Stimulated activated CD4-positive, alpha-beta T cell treated with anti-CD3 and anti-CD28 coated beads, TNF-alpha, amount 100 ng/mL, for 24 hours (primary cell): ENCODE results near the gene PDX1.

Experiments
- DNase-seq, 3 experiments: peaks; one replicate each; pipeline ENCODE4 v3.0.0-alpha.2; 2020; ENCODE audit warnings: low read depth in 3 of 3

PDX1 gene

GRCh38 chr13:27922883-27923612 is 3.2 kb downstream of the PDX1 start:
- no peak for DNase-seq

GRCh38 chr13:27923794-27924528 is 4.2 kb downstream of the PDX1 start:
- DNase-seq, result no peak

DNA sequence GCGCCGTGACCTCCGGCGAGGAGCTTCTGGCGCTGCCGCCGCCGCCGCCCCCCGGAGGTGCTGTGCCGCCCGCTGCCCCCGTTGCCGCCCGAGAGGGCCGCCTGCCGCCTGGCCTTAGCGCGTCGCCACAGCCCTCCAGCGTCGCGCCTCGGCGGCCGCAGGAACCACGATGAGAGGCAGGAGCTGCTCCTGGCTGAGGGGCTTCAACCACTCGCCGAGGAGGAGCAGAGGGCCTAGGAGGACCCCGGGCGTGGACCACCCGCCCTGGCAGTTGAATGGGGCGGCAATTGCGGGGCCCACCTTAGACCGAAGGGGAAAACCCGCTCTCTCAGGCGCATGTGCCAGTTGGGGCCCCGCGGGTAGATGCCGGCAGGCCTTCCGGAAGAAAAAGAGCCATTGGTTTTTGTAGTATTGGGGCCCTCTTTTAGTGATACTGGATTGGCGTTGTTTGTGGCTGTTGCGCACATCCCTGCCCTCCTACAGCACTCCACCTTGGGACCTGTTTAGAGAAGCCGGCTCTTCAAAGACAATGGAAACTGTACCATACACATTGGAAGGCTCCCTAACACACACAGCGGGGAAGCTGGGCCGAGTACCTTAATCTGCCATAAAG is 4.8 kb downstream of the PDX1 start:
- DNase-seq, result no peak

- no peak for DNase-seq
These were observed 5.6 kb downstream of the PDX1 start for GRCh38 chr13:27925220-27925991.

DNA sequence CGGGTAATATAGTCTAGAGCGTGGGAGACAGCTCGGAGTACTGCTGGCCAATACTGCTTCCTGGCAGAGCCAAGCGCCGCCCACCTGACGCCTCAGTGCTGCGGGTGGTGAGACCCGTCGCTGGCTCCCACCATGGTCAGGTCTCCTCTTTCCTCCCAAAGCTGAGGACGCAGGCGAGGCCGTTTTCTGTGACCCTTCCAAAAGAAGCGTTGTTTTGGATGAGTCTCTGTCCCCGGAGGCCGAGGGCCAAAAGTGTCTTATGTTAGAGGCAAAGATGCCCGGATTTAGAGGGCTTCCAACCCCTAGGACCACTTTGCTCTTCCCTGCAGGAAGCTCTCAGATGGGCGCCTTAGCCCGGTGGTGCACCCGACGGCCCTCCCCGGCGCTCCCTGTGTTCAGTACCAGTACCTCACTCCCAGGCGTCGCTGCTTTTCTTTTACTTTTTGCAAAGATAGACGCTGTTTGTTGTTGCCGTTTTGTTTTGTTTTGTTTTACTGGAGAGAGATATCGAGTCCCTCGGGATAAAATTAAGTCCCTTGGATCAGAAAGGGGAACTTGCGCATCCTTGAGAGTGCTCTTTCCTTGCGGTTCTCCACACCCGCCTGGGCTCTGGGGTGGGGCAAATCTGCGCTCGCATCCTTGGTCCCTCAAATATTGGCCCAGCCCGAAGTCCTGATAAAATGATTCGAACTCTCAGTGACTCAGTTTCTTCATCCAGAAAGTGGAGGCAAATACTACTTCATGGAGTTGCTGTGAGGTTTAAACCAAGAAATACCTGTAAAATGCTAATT is 7.0 kb downstream of the PDX1 start:
- DNase-seq, result no peak

GRCh38 chr13:27927444-27928352 is 7.9 kb downstream of the PDX1 start:
- DNase-seq, result no peak

GRCh38 chr13:27928353-27928804 is 8.6 kb downstream of the PDX1 start:
- no peak for DNase-seq

GRCh38 chr13:27928805-27929753 is 9.3 kb downstream of the PDX1 start:
- no peak for DNase-seq

DNA sequence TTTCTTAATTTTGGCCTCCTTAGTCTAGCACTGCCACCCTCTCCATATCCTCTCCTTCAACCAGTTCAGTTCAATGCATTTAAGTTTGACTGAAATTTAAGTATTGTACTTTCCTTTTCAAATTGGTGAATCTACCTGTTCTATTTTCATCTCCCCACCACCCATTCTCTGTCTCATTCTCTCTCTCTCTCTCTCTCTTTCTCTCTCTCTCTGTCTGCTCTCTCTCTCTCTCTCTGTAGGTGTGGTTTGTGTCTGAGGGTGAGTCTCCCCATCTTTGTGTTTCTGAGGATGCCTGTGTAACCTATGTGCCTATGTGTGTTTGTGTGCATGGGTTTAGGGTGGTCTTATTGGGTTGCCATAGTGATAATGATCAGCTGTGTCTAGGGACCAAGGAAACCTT is 10.1 kb downstream of the PDX1 start:
- no peak for DNase-seq

- DNase-seq, result no peak
These were observed 13.3 kb downstream of the PDX1 start for GRCh38 chr13:27933118-27933517.

DNA sequence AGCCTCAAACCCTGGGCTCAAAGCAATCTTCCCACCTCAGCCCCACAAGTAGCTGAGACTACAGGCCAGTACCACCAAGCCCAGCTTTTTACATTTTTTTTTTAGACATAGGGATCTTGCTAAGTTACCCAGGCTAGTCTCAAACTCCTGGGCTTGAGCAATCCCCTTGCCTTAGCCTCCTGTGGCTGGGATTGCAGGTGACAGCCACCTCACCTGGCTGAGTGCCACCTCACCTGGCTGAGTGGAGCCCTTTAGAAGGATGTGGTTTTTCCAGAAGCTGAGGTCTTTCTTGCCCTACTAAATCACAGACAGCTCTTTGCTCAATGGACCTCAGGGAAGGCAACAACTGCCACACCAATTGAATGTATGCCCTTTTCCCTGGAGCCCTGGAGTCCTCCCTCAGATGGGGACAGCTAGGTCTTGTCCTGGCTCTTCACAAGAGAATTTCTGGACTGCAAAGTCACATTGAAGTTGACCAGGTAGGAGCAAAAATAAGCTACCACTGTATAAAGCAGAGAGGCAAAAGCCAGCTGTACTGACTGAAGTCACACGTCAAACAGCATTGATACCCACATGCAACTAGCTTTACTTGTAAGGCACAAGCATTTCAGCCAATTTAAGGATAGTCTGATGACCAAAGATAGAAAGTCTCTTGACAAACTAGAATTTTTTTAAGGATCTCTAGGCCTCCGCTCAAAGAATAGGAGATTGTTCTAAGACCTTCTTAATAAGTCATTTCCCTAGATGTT is 14.0 kb downstream of the PDX1 start:
- no peak for DNase-seq

DNA sequence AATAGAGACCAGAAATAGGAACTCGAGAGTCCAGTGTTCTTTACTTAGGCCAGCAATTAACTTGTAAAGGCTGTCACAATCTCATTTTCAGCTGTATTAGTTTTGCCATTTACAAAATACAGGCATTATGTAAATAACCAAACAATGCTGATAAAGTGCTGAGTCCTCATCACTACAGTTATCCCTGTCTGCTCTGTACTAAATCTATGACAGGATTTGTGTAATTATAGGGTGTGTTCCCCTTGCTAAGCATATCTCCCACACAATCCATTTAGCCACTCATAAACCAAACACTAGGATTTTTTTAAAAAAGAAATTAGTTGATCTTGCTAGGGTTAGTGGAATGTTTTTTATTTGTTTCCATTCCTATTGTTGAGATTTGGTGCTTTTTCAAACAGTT is 23.2 kb downstream of the PDX1 start:
- no peak for DNase-seq

GRCh38 chr13:27952876-27953675 is 33.3 kb downstream of the PDX1 start:
- no peak for DNase-seq

DNA sequence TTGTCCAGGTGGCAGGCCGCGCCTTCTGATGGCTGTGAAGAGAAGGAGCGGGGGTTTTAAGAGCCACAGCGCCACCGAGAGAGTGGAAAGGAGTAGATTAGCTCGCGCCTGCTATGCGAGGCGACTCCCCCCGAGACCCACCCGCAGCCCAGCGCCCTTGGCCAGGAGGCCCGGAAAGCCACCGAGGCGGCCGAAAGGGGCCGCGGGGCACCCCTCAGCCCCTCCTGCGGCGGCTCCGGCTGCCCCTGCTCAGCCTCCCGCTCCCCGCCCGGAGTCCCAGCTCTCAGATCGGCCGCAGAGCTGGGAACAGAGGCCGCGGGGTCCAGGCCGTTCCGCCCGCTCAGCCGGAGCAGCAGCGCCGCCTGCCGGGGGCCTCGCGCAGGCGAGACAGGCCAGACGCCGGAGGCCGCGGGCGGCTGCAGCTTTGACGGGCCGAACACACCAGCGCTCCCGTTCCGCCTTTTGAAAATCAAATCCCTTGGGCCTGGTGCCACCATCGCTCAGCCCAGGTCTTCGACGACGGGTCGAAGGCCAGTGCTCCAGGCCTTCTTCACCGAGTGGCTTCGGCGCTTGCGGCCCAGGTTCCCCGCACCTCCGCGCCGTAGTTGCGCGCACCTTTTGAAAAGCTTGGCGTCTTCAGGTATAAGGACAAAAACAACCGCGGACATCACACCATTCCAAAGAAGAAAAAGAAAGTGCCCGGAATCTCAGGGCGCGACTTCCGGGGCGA is 34.0 kb downstream of the PDX1 start:
- DNase-seq, result peak; percentile 22 to 72 (median 47)

DNA sequence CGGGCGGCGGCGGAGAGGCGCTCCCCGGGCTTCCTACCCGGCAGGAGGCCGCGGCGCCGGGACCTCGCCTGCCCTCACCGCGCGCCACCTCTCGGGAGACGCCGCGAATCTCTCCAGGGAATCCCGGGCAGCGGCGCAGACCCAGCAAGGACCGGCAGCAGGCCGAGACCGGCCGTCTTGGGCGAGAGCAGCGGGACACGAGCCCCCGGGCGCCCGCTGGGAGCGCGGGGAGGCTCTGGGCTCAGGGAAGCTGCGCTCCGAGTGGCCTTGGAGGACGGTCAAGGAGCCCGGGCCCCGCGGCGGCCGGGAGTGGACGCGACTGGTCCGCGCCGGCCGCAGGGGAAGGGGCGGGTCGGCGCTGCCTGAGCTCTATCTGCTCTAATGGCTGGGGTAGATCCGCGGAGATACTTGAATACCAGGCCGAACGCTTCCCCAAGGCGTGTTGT is 34.6 kb downstream of the PDX1 start:
- DNase-seq, result no peak

GRCh38 chr13:27955014-27955591 is 35.3 kb downstream of the PDX1 start:
- no peak for DNase-seq
